Hepatocyte (in vitro differentiated cells): Measurements from ENCODE around the gene ZBTB16. TPM values are rescaled to one million over a fixed set of nuclear protein-coding genes. Genes with fewer than 3 reads are reported as not detected.
A peak's percentile ranks its signal among the peaks of the same experiment; 100 is the strongest.

Experiments used
- DNase-seq: peaks from one replicate; pipeline ENCODE4 v3.0.0-alpha.2; 2016; ENCODE audit warnings: low spot score
- H2AFZ ChIP-seq: fragments of 200-600 bp; sonication (generic); 2 replicates; pipeline ENCODE4 v1.6.0; 2016; ENCODE audit warnings: antibody characterized with exemption, mild to moderate bottlenecking
- H3K27ac ChIP-seq: fragments of 200-600 bp; sonication (generic); 2 replicates; pipeline ENCODE4 v1.5.1; 2016; ENCODE audit warnings: mild to moderate bottlenecking
- H3K27me3 ChIP-seq: fragments of 200-600 bp; sonication (generic); 2 replicates; pipeline ENCODE4 v1.6.1; 2016
- H3K36me3 ChIP-seq: fragments of 200-600 bp; sonication (generic); replicated peaks from 2 replicates; pipeline ENCODE4 v1.5.1; 2016; ENCODE audit warnings: low read depth; ENCODE audit not compliant: insufficient read depth
- H3K4me1 ChIP-seq: fragments of 200-600 bp; sonication (generic); 2 replicates; pipeline ENCODE4 v1.5.1; 2016; ENCODE audit warnings: mild to moderate bottlenecking, moderate library complexity; ENCODE audit not compliant: insufficient read depth
- H3K4me2 ChIP-seq: fragments of 200-600 bp; sonication (generic); 2 replicates; pipeline ENCODE4 v1.6.0; 2016
- H3K4me3 ChIP-seq: fragments of 200-600 bp; sonication (generic); 2 replicates; pipeline ENCODE4 v1.5.1; 2016; ENCODE audit warnings: mild to moderate bottlenecking
- H3K79me2 ChIP-seq: fragments of 200-600 bp; sonication (generic); 2 replicates; pipeline ENCODE4 v1.6.0; 2017; ENCODE audit warnings: mild to moderate bottlenecking
- H3K9me2 ChIP-seq: fragments of 200-600 bp; sonication (generic); replicated peaks from 2 replicates; pipeline ENCODE4 v1.6.0; 2017; ENCODE audit warnings: mild to moderate bottlenecking; ENCODE audit not compliant: insufficient read depth
- H3K9me3 ChIP-seq: fragments of 200-600 bp; sonication (generic); 2 replicates; pipeline ENCODE4 v1.5.1; 2016; ENCODE audit warnings: low read depth, mild to moderate bottlenecking
- H4K20me1 ChIP-seq: fragments of 200-600 bp; sonication (generic); 2 replicates; pipeline ENCODE4 v1.6.0; 2016; ENCODE audit warnings: mild to moderate bottlenecking; ENCODE audit not compliant: insufficient read depth, poor library complexity, severe bottlenecking
- CTCF ChIP-seq: fragments of 200-600 bp; sonication (generic); IDR thresholded peaks from 2 replicates; pipeline ENCODE4 v1.5.1; 2016; ENCODE audit warnings: antibody characterized with exemption, mild to moderate bottlenecking; ENCODE audit not compliant: poor library complexity
- EZH2 ChIP-seq: fragments of 200-600 bp; sonication (generic); IDR thresholded peaks from 2 replicates; pipeline ENCODE4 v1.6.1; 2016; ENCODE audit warnings: antibody characterized with exemption, mild to moderate bottlenecking, borderline replicate concordance
- EZH2phosphoT487 ChIP-seq: fragments of 200-600 bp; sonication (generic); IDR thresholded peaks from one replicate; pipeline ENCODE4 v1.6.1; 2018; ENCODE audit warnings: antibody characterized with exemption, mild to moderate bottlenecking, low read depth, moderate library complexity; ENCODE audit not compliant: unreplicated experiment, severe bottlenecking
- WGBS: methylation state at CpG from one replicate; pipeline ENCODE4 v1.1.6; 2016; ENCODE audit warnings: low lambda C conversion rate; ENCODE audit errors: missing lambda C conversion rate; 5-methylcytosine and 5-hydroxymethylcytosine counted together
- polyA plus RNA-seq: library from polyadenylated mRNA; unstranded; fragments of >200 nt; fragmentation: Nextera tagmentation; extraction: Ambion mirVana; gene quantifications from 2 replicates; pipeline ENCODE4 v1.2.1, GENCODE V29; 2016
- total RNA-seq: library from RNA; depleted of rRNA; stranded (reverse); fragments of >200 nt; gene quantifications from 2 replicates; pipeline ENCODE4 v1.2.3, GENCODE V29; 2014

ZBTB16 gene
- total and polyA plus RNA-seq, 2 experiments from 2014 or later = 30.1 to 52.3 TPM

- H3K27me3 ChIP-seq = no peaks in the 10 kb centered on the region
- no peak for TF ChIP-seq CTCF
- H3K36me3 ChIP-seq = no peaks in the 10 kb centered on the region
- H3K79me2 ChIP-seq = no peaks in the 10 kb centered on the region
- H3K4me1 ChIP-seq = peaks cover 29% of the 10 kb centered on the region
- H3K9me2 ChIP-seq = no peaks in the 10 kb centered on the region
- WGBS = 90% methylated on average over 7 of the region's 7 CpGs
- DNase-seq = no peak
- H4K20me1 ChIP-seq = no peaks in the 10 kb centered on the region
- H3K27ac ChIP-seq = no peak overlapping the region
- H3K4me2 ChIP-seq = no peak overlapping the region
- H2AFZ ChIP-seq = no peak overlapping the region
- H3K4me3 ChIP-seq = no peak overlapping the region
- no peaks in the 10 kb centered on the region for H3K9me3 ChIP-seq
Measured at GRCh38 chr11:114261791-114262190, 202.3 kb downstream of the ZBTB16 start.

GRCh38 chr11:114262681-114263512 lies 203.4 kb downstream of the ZBTB16 start:
- Histone ChIP-seq H3K4me3 (no peak overlapping the region), H3K9me2 (no peaks in the 10 kb centered on the region), H3K79me2 (no peaks in the 10 kb centered on the region), H3K4me2 (peak overlapping the region; percentile 52), H3K27ac (peak overlapping the region; percentile 72), H3K27me3 (no peaks in the 10 kb centered on the region), H3K4me1 (peaks cover 18% of the 10 kb centered on the region), H3K9me3 (no peaks in the 10 kb centered on the region), H4K20me1 (no peaks in the 10 kb centered on the region), H2AFZ (no peak overlapping the region), H3K36me3 (no peaks in the 10 kb centered on the region)
- DNase-seq = peak; percentile 71
- TF ChIP-seq CTCF = peak; percentile 73
- TF ChIP-seq EZH2phosphoT487 = no peak
- 17% methylated on average over 9 of the region's 9 CpGs for WGBS

GRCh38 chr11:114263513-114264170 lies 204.1 kb downstream of the ZBTB16 start:
- 61% methylated on average over 7 of the region's 7 CpGs for WGBS
- H3K27ac ChIP-seq = peak overlapping the region; percentile 72
- TF ChIP-seq EZH2phosphoT487 (no peak), EZH2 (no peak), CTCF (no peak)
- H3K79me2 ChIP-seq = no peaks in the 10 kb centered on the region
- no peaks in the 10 kb centered on the region for H3K36me3 ChIP-seq
- H2AFZ ChIP-seq = no peak overlapping the region
- no peak overlapping the region for H3K4me3 ChIP-seq
- peak overlapping the region; percentile 39 for H3K4me2 ChIP-seq
- H4K20me1 ChIP-seq = no peaks in the 10 kb centered on the region
- DNase-seq = no peak
- H3K27me3 ChIP-seq = no peaks in the 10 kb centered on the region
- H3K9me2 ChIP-seq = no peaks in the 10 kb centered on the region
- no peaks in the 10 kb centered on the region for H3K9me3 ChIP-seq
- H3K4me1 ChIP-seq = peaks cover 10% of the 10 kb centered on the region
